ENCODE results near the gene HCRTR1.
A peak's percentile ranks its signal among the peaks of the same experiment; 100 is the strongest.

The HCRTR1 gene

GRCh38 chr1:31617218-31617915 is at the start of gene HCRTR1:
TSS of gene HCRTR1 (plus strand) at chr1:31617689. CDS start at chr1:31619193, 1,504 bp downstream.
- no peaks in the 10 kb centered on the region for H3K9me3 ChIP-seq (ENCODE audit: control insufficient read depth, low read length)
- H3K27ac ChIP-seq: no peak within 1 kb of the TSS
- H2AFZ ChIP-seq: peak within 1 kb of the TSS; percentile 66
- no peaks in the 10 kb centered on the region for H3K79me2 ChIP-seq
- H3K36me3 ChIP-seq (ENCODE audit: control insufficient read depth, insufficient read depth, low read length): no peaks in the 10 kb centered on the region
- H3K4me2 ChIP-seq (ENCODE audit: low read length): peak within 1 kb of the TSS; percentile 78
- peak within 1 kb of the TSS; percentile 32 for H3K4me3 ChIP-seq (ENCODE audit: low read depth, low read length)
- H3K4me1 ChIP-seq: no peaks in the 10 kb centered on the region
- H3K27me3 ChIP-seq (ENCODE audit: control insufficient read depth, insufficient read depth, low read length): no peaks in the 10 kb centered on the region
- TF ChIP-seq CTCF (IDR thresholded peaks at IDR 0.05): no peak
- H3K9ac ChIP-seq: no peak within 1 kb of the TSS

DNA sequence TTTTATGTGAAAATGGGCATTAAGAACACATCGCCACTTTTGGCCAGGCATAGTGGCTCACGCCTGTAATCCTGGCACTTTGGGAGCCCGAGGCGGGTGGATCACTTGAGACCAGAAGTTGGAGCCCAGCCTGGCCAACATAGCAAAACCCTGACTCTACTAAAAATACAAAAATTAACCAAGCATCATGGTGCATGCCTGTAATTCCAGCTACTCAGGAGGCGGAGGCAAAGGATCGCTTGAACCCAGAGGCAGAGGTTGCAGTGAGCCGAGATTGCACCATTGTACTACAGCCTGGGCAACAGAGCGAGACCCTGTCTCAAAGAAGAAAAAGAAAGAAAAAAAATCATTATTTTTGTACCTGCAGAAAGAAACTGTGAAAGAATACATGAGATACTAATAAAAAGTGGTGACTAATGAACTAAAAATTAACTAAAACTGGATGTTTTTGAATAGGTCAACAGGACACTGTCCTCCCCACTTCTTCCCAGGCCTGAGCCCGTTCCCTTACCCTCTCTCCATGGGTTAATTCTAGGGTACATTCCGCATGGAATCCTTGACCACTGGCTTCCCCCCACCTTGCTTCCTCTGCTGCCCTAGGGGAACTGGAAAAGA is 49.4 kb upstream of the HCRTR1 start:
- Histone ChIP-seq H2AFZ (no peak overlapping the region), H3K79me2 (no peaks in the 10 kb centered on the region), H3K27me3 (ENCODE audit: control insufficient read depth, insufficient read depth, low read length) (no peaks in the 10 kb centered on the region), H3K9me3 (ENCODE audit: control insufficient read depth, low read length) (no peaks in the 10 kb centered on the region), H3K4me2 (ENCODE audit: low read length) (no peak overlapping the region), H3K27ac (no peak overlapping the region), H3K4me3 (ENCODE audit: low read depth, low read length) (no peak overlapping the region), H3K36me3 (ENCODE audit: control insufficient read depth, insufficient read depth, low read length) (no peaks in the 10 kb centered on the region), H3K9ac (no peak overlapping the region), H3K4me1 (no peaks in the 10 kb centered on the region)
- no peak for TF ChIP-seq CTCF (IDR thresholded peaks at IDR 0.05)

DNA sequence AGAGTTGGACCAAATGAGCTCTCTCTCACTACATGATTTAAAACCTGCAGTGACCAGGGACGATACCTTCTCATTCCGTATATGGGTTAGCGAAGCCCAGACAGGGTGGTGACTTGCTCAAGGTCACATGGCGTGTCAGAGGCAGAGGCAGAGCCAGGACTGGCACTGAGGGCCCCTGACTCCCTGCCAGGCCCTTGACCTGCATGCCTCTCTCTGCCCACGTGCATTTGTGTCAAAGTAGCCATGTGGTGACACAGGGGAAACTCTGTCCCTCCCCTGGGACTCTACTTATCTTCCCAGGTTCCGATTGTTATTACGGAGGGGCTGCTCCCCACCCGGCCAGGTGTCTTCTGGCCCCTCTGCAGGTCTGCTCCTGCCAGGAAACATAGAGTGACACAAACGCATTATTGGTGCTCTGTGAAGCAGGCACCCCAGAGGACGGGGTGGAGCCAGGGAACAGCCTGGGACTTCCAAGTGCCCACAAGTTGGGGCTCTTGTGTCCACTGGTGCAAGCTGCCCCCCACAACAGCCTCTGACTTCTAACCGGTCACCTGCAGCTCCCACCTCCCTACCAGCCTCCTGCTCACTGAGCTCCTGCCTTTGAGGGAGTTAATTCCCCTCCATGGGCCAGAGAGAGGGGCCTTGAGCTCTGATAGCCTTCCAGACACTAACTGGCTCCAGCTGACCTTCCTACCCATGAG is 48.4 kb upstream of the HCRTR1 start:
- Histone ChIP-seq H3K36me3 (ENCODE audit: control insufficient read depth, insufficient read depth, low read length) (no peaks in the 10 kb centered on the region), H3K4me1 (no peaks in the 10 kb centered on the region), H2AFZ (no peak overlapping the region), H3K27me3 (ENCODE audit: control insufficient read depth, insufficient read depth, low read length) (no peaks in the 10 kb centered on the region), H3K4me3 (ENCODE audit: low read depth, low read length) (no peak overlapping the region), H3K9me3 (ENCODE audit: control insufficient read depth, low read length) (no peaks in the 10 kb centered on the region), H3K9ac (no peak overlapping the region), H3K27ac (no peak overlapping the region), H3K4me2 (ENCODE audit: low read length) (no peak overlapping the region), H3K79me2 (no peaks in the 10 kb centered on the region)
- TF ChIP-seq CTCF (IDR thresholded peaks at IDR 0.05): no peak

DNA sequence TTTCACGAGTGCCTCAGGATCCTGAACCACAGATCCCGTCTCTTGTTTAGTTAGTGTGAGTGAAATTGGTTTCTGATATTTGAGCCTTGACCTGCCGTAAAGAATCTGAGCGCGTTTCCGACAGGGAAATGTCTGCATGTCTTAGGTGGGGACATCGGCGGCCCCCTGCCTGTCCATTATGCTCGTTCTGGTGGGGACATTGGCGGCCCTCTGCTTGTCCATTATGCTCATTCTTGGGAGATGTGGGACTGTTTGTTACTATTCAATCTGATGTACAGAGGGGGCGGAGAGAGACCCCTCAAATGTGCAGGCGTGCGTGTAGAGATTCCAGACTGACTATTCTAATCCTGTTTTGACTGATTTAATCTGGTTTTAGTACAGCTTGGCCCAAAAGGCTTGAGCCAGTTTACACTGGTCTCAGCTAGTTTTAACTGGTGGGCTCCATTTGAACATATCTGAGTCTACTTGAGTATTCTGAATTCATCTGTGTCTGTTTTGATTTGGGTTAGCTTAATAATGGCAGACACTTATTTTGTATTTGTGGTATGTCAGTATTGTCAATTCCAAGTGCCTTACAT is 47.8 kb upstream of the HCRTR1 start:
- no peaks in the 10 kb centered on the region for H3K9me3 ChIP-seq (ENCODE audit: control insufficient read depth, low read length)
- no peaks in the 10 kb centered on the region for H3K36me3 ChIP-seq (ENCODE audit: control insufficient read depth, insufficient read depth, low read length)

More for the DNA sequence above, 47.8 kb upstream of the HCRTR1 start:
- Histone ChIP-seq H2AFZ (no peak overlapping the region), H3K27ac (no peak overlapping the region), H3K4me2 (ENCODE audit: low read length) (no peak overlapping the region), H3K4me1 (no peaks in the 10 kb centered on the region), H3K27me3 (ENCODE audit: control insufficient read depth, insufficient read depth, low read length) (no peaks in the 10 kb centered on the region), H3K4me3 (ENCODE audit: low read depth, low read length) (no peak overlapping the region), H3K79me2 (no peaks in the 10 kb centered on the region), H3K9ac (no peak overlapping the region)
- TF ChIP-seq CTCF (IDR thresholded peaks at IDR 0.05): no peak

Data from parathyroid adenoma (tissue), 2 donors.